Effector memory CD4-positive, alpha-beta T cell (primary cell): ENCODE data around the gene CPB2.

Experiments used
- DNase-seq, 3 donors: peaks; one replicate each; pipeline ENCODE4 v3.0.0-alpha.2; 2020
- H3K27ac ChIP-seq: 2 replicates; pipeline ENCODE4 v1.7.0; 2013; ENCODE audit warnings: mild to moderate bottlenecking, low read length, moderate library complexity; ENCODE audit not compliant: insufficient read depth, poor library complexity, severe bottlenecking
- H3K27me3 ChIP-seq: replicated peaks from 2 replicates; pipeline ENCODE4 v1.7.0; 2013; ENCODE audit warnings: mild to moderate bottlenecking, low read length; ENCODE audit not compliant: insufficient read depth, control insufficient read depth, poor library complexity, severe bottlenecking
- H3K36me3 ChIP-seq: 2 replicates; pipeline ENCODE4 v1.7.0; 2013; ENCODE audit warnings: mild to moderate bottlenecking, low read length, moderate library complexity; ENCODE audit not compliant: control insufficient read depth, insufficient read depth
- H3K4me1 ChIP-seq: 2 replicates; pipeline ENCODE4 v1.7.0; 2013; ENCODE audit warnings: low read length, mild to moderate bottlenecking; ENCODE audit not compliant: control insufficient read depth, insufficient read depth, poor library complexity, severe bottlenecking
- H3K4me3 ChIP-seq: 2 replicates; pipeline ENCODE4 v1.7.0; 2013; ENCODE audit warnings: low read length, low read depth, mild to moderate bottlenecking; ENCODE audit not compliant: insufficient read depth, poor library complexity, severe bottlenecking
- H3K9me3 ChIP-seq: 2 replicates; pipeline ENCODE4 v1.7.0; 2013; ENCODE audit warnings: mild to moderate bottlenecking, low read length, moderate library complexity; ENCODE audit not compliant: control insufficient read depth

The CPB2 gene

DNA sequence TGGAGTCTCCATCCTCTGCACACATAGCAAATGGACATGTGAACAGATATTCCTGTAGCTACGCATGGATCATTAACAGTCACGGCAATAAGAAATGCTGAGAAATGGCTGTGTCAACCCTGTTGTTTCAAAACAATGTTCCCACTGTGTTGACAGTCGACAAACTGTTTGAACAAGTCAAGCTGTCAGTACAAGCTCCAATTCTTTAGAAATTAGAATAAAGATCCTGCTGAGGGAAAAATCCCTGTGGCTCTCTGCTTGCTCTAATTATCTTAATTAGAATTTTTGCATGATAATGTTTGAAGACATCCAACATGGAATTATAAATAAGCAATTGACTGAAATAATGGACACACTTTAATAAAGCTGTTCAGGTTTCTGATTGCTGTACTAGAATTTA, 37.9 kb upstream of the CPB2 start:
- H3K4me1 ChIP-seq, result no peaks in the 10 kb centered on the region
- H3K27me3 ChIP-seq, result no peaks in the 10 kb centered on the region
- DNase-seq, result no peak
- H3K36me3 ChIP-seq, result peaks cover 91% of the 10 kb centered on the region
- H3K4me3 ChIP-seq, result no peak overlapping the region
- no peak overlapping the region for H3K27ac ChIP-seq
- no peaks in the 10 kb centered on the region for H3K9me3 ChIP-seq

DNA sequence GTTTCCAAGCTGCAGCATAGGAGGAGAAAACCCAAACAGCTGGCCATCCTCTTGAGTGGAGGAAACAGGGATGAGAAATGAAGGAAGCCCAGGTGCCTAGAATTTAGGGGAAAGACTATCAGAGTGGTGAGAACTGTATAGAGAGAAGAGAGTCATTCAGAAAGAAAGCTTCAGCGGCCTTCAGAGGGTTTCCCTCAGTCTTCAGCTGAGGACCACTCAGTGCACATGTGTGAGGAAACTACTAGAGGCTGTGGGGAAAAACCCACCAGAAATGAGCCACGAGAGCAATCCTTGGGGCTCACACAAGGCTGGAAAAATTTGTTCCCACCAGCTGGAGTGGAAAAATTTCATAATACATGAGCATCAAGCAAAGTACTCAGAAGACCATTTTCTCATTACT, 35.2 kb upstream of the CPB2 start:
- Histone ChIP-seq H3K27ac (peak overlapping the region; percentile 19), H3K27me3 (no peaks in the 10 kb centered on the region), H3K36me3 (peaks cover 95% of the 10 kb centered on the region), H3K9me3 (no peaks in the 10 kb centered on the region), H3K4me1 (no peaks in the 10 kb centered on the region), H3K4me3 (no peak overlapping the region)
- no peak for DNase-seq

DNA sequence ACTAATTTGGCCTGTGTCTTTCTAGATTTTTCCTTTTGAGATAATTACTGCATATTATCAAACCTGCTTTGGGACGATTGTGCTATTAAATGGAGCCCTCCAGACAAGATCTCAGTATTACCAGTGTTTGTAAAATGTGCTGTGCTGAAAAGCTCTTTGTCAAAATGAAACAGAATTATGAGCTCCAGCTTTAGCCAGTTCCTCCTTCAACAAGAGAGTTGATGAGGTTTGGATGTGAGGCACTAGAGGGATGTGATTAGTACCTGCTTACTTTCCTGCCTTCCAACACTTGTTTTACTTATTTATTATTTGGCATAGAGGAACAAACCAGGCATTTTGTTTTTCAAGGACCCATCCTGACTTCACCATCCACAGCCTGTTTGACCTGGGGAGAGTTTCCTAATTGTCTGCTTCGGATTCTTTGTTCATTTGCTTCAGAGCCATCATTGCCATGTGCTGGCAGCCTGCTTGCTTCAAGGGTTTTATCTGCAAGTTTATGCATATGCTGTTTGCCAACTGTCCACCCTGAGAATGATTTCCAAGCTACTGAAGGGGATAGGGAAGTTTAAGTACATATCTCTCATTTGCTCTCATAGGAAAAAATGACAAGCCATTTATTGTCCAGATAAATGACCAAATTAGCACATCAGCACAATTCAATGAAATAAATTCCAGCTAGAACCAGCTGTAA, 32.9 kb upstream of the CPB2 start:
- Histone ChIP-seq H3K4me3 (no peak overlapping the region), H3K36me3 (peaks cover 93% of the 10 kb centered on the region), H3K9me3 (no peaks in the 10 kb centered on the region), H3K4me1 (no peaks in the 10 kb centered on the region), H3K27me3 (no peaks in the 10 kb centered on the region), H3K27ac (no peak overlapping the region)
- no peak for DNase-seq

DNA sequence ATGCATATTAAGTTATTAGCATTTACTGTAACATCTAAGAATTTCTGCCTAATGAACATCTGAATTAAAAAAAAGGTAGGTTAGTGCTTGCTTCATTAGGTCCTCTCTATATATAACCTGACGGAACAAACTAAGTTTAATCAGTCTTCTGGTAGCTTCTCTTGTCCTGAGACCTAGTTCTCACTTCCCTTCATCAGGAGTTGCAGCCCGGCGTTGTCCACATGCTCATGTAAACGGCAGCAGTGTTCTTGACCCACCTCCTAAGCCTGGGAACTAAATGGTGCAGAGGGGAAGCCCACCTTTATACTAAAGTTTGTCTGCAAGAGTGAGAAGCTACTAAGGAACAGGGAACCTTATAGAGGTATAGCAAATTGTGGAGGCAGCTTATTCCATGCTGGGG, 31.9 kb upstream of the CPB2 start:
- H3K4me3 ChIP-seq, result no peak overlapping the region
- no peaks in the 10 kb centered on the region for H3K27me3 ChIP-seq
- H3K4me1 ChIP-seq, result no peaks in the 10 kb centered on the region
- H3K36me3 ChIP-seq, result peaks cover 94% of the 10 kb centered on the region
- no peak for DNase-seq
- H3K27ac ChIP-seq, result no peak overlapping the region
- no peaks in the 10 kb centered on the region for H3K9me3 ChIP-seq

DNA sequence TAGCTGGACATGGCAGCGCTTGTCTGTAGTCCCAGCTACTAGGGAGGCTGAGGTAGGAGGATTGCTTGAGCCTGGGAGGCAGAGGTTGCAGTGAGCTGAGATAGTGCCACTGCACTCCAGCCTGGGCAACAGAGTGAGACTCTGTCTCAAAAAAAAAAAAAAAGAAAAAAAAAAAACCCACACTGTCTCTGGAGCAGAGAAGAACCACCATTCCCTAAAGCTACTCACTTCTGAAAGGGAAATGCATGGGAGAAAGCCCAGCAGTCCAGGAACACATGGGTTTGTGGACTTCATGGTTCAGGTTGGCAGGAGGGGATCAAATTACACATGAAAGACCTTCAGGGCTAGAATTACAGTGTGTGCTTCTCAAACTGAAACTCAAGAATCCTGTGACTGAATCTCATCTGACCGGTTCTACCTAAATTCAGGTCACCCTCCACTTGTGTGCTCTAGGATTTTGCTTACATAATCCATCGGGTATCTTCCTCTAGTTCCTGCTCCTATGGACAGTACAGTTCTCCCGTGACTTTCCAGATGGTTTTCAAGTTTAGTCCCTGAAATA, 30.2 kb upstream of the CPB2 start:
- no peak for DNase-seq
- H3K9me3 ChIP-seq, result no peaks in the 10 kb centered on the region
- peak overlapping the region; percentile 14 for H3K27ac ChIP-seq
- H3K4me1 ChIP-seq, result no peaks in the 10 kb centered on the region
- no peak overlapping the region for H3K4me3 ChIP-seq
- no peaks in the 10 kb centered on the region for H3K27me3 ChIP-seq
- peaks cover 96% of the 10 kb centered on the region for H3K36me3 ChIP-seq

DNA sequence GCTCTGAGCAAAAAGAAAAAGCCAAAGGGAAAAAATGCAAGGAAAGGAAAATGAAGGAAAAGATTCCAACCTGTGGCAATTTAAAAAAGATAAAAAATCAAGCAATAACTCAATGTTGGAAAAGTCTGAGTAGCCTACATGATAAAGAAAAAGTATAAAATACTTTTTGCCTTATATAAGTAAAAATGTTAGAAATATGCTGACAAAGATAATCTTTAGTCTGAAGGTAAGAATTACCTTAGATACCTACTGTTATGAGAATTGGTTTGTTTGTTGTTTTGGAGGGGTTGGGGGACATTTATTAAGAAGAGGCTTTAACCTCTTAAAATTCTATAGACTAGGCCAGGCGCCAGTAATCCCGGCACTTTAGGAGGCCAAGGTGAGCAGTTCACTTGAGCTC, 29.7 kb upstream of the CPB2 start:
- no peak for DNase-seq
- Histone ChIP-seq H3K4me3 (no peak overlapping the region), H3K36me3 (peaks cover 96% of the 10 kb centered on the region), H3K27ac (no peak overlapping the region), H3K9me3 (no peaks in the 10 kb centered on the region), H3K4me1 (no peaks in the 10 kb centered on the region), H3K27me3 (no peaks in the 10 kb centered on the region)

DNA sequence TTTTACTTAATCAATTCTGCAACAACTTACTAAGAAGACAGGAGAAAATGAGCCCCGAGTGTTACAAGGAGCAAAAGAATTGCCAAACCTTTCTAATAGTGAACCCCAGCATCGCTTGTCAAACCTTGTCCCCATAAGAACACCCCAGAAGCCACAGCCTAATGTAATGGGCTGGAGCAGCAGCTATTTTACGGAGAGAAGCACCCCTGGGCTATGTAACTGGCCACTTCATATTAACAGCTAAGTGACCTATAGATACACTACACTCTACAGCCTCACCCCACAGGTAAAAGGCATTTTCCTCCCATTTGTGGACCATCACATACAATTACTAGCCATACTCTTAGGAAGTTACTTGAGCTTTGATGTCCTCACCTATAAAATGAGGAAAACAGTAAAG, 27.3 kb upstream of the CPB2 start:
- Histone ChIP-seq H3K36me3 (peaks cover 93% of the 10 kb centered on the region), H3K27ac (peak overlapping the region; percentile 9), H3K9me3 (no peaks in the 10 kb centered on the region), H3K27me3 (no peaks in the 10 kb centered on the region), H3K4me1 (no peaks in the 10 kb centered on the region), H3K4me3 (no peak overlapping the region)
- no peak for DNase-seq

DNA sequence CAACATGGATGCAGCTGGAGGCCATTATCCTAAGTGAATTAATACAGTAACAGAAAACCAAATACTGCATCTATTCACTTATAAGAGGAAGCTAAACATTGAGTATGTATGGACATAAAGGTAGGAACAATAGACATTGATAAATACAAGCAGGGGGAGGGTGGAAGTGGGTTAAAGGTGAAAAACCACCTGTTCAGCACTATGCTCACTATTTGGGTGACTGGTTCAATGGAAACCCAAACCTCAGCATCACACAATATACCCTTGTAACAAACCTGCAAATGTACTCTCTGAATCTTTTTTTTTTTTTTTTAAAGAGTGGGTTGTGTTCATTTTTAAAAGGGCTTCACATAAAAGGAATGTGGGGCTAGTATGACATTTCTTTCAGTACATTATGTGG, 26.9 kb upstream of the CPB2 start:
- H3K27me3 ChIP-seq, result no peaks in the 10 kb centered on the region
- no peak overlapping the region for H3K27ac ChIP-seq
- DNase-seq, result no peak
- H3K9me3 ChIP-seq, result no peaks in the 10 kb centered on the region
- H3K4me3 ChIP-seq, result no peak overlapping the region
- H3K4me1 ChIP-seq, result no peaks in the 10 kb centered on the region
- peaks cover 93% of the 10 kb centered on the region for H3K36me3 ChIP-seq

DNA sequence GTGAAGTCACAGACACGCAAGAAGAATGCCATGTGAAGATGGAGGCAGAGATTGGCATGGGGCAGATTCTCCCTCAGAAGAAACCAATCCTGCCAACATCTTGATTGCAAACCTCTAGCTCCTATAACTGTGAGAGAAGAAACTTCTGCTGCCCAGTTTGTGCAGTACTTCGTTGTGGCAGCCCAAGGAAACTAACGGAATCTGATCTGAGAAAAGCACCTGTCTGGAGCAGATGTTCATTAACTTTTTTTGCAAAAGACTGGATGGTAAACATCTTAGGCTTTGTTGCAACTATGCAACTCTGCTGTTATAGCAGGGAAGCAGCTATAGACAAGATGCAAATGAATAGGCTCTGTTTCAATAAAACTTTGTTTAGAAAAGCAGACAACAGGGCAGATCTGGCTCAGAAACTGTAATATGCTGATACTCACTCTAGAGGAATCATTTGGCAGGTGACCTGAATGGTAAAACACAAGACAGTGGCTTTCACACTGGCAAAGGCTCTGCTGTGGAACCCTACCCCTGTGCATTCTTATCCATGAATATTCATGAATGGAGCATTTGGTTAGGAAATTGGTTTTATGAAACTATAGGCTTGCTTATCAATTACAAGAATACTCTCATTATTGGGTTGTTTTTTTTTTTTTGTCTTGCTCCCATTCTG, 25.3 kb upstream of the CPB2 start:
- Histone ChIP-seq H3K27me3 (no peaks in the 10 kb centered on the region), H3K27ac (no peak overlapping the region), H3K9me3 (no peaks in the 10 kb centered on the region), H3K4me3 (no peak overlapping the region), H3K36me3 (peaks cover 86% of the 10 kb centered on the region), H3K4me1 (peaks cover 9% of the 10 kb centered on the region)
- DNase-seq, result no peak

DNA sequence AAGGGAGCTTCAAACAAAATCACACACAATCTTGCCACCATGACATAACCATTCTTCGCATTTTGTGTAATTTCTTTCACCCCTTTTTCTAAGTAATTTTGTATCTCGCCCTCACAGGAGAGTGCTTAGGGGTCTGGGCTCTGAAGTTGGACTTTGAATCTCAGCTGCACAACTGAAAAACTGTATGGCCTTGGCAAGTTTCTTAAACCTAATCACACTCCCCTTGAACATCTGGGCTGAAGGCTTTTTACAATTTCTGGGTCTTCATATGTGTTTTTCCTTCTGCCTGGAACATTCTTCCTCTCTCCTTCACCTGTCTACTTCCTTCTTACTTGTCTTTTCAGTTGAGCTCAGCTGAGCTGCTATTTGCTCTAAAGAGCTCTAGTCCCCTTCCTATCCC, 24.3 kb upstream of the CPB2 start:
- H3K27ac ChIP-seq, result peak overlapping the region; percentile 19
- no peaks in the 10 kb centered on the region for H3K27me3 ChIP-seq
- peaks cover 76% of the 10 kb centered on the region for H3K36me3 ChIP-seq
- no peak overlapping the region for H3K4me3 ChIP-seq
- DNase-seq, result no peak
- peaks cover 18% of the 10 kb centered on the region for H3K4me1 ChIP-seq
- no peaks in the 10 kb centered on the region for H3K9me3 ChIP-seq
